HepG2 (cell line): ENCODE results near the gene CAST. TPM values are rescaled to one million over a fixed set of nuclear protein-coding genes. Genes with fewer than 3 reads are reported as not detected.

Experiments used
- ATAC-seq: fragments of 200-7000 bp; cut with Tn5 transposase; 3 replicates; pipeline ENCODE4 v1.9.1; 2020; ENCODE audit warnings: mild to moderate bottlenecking, moderate library complexity
- BruUV-seq: library from RNA; stranded (reverse); fragments of 400-500 nt; replicated peaks from 2 replicates; lab custom pipeline; 2021; lab: Mats Ljungman, UMichigan
- CTCF ChIA-PET: fragments of 300-600 bp; formaldehyde crosslinking; extraction: SDS; loops from one replicate; lab custom pipeline; 2021; ENCODE audit warnings: low total read pairs, inconsistent platforms, low intra/inter-chr PET ratio; lab: Yijun Ruan, JAX
- POLR2A ChIA-PET: fragments of 350-600 bp; sonication (Branson Sonifier 250); formaldehyde crosslinking; loops from one replicate; lab custom pipeline; 2020; ENCODE audit warnings: antibody characterized with exemption, inconsistent platforms; lab: Yijun Ruan, JAX
- DNase-seq: peaks from one replicate; pipeline ENCODE4 v3.0.0-alpha.2; 2015; ENCODE audit warnings: low spot score
- FAIRE-seq: peaks from 3 replicates; lab custom pipeline; 2011; peaks lifted over from hg19 to GRCh38; lab: Jason Lieb, UNC
- H2AFZ ChIP-seq: one replicate; pipeline ENCODE4 v1.6.1; 2011; ENCODE audit warnings: low read length, inconsistent platforms
- H3K27ac ChIP-seq: fragments of 300-600 bp; 3 replicates; pipeline ENCODE4 v1.8.0; 2011; ENCODE audit warnings: mixed run types, mild to moderate bottlenecking, mixed read lengths, low read length, inconsistent platforms; ENCODE audit not compliant: insufficient read depth; ENCODE audit errors: extremely low read length
- H3K27me3 ChIP-seq, 2 experiments: fragments of 200-600 bp in 1 of 2; 2 replicates in 1 of 2; 3 replicates in 1 of 2; pipeline versions ENCODE4 v1.6.0 to v1.8.0; 2011; ENCODE audit warnings: low read length in 2 of 2, mild to moderate bottlenecking in 2 of 2, moderate library complexity in 2 of 2, inconsistent platforms in 1 of 2; ENCODE audit not compliant: insufficient read depth in 2 of 2, control insufficient read depth in 1 of 2
- H3K36me3 ChIP-seq, 2 experiments: fragments of 200-600 bp in 1 of 2; replicated peaks in 1 of 2; 2 replicates in 1 of 2; 3 replicates in 1 of 2; pipeline versions ENCODE4 v1.5.1 to v1.8.0; 2011; ENCODE audit warnings: low read length in 2 of 2, inconsistent platforms in 1 of 2; ENCODE audit not compliant: insufficient read depth in 2 of 2, control insufficient read depth in 1 of 2
- H3K4me1 ChIP-seq: 2 replicates; pipeline ENCODE4 v1.5.1; 2012; ENCODE audit warnings: low read length, inconsistent platforms; ENCODE audit not compliant: insufficient read depth
- H3K4me2 ChIP-seq: 2 replicates; pipeline ENCODE4 v1.6.0; 2011; ENCODE audit warnings: low read depth, low read length, inconsistent platforms
- H3K4me3 ChIP-seq, 3 experiments: fragments of 200-600 bp in 1 of 3; sonication (generic), shearing (Covaris generic) in 1 of 3; replicated peaks in 1 of 3; 2 replicates each; pipeline ENCODE4 v1.5.1; 2011 to 2016; ENCODE audit warnings: low read length in 3 of 3, inconsistent platforms in 2 of 3, low read depth in 2 of 3, mild to moderate bottlenecking in 2 of 3, control low read depth in 1 of 3, mixed read lengths in 1 of 3; ENCODE audit not compliant: insufficient read depth in 1 of 3
- H3K79me2 ChIP-seq: one replicate; pipeline ENCODE4 v1.6.1; 2011; ENCODE audit warnings: low read length, inconsistent platforms; ENCODE audit not compliant: insufficient read depth
- H3K9ac ChIP-seq: 2 replicates; pipeline ENCODE4 v1.6.0; 2011; ENCODE audit warnings: mild to moderate bottlenecking, low read depth, low read length, inconsistent platforms; ENCODE audit not compliant: insufficient read depth
- H3K9me3 ChIP-seq: 2 replicates; pipeline ENCODE4 v1.5.1; 2012; ENCODE audit warnings: mild to moderate bottlenecking, low read length
- H4K20me1 ChIP-seq: 2 replicates; pipeline ENCODE4 v1.6.0; 2011; ENCODE audit warnings: inconsistent platforms, mild to moderate bottlenecking, low read length, moderate library complexity; ENCODE audit not compliant: insufficient read depth
- CTCF ChIP-seq: sonication (generic); formaldehyde crosslinking; IDR thresholded peaks from 2 replicates; pipeline ENCODE4 v1.5.0; 2020; ENCODE audit warnings: mild to moderate bottlenecking, missing genetic modification reagents, moderate library complexity
- NFYB ChIP-seq: sonication (generic); formaldehyde crosslinking; IDR thresholded peaks from 2 replicates; pipeline ENCODE4 v1.4.0; 2020; ENCODE audit warnings: missing genetic modification reagents
- RAD21 ChIP-seq: fragments of 450-650 bp; formaldehyde crosslinking; IDR thresholded peaks from 2 replicates; pipeline ENCODE4 v1.5.0; 2020; ENCODE audit warnings: mild to moderate bottlenecking
- SMC3 ChIP-seq: IDR thresholded peaks from 2 replicates; pipeline ENCODE4 v1.6.1; 2011; ENCODE audit warnings: low read length, improper control_type of control experiment
- STAG1 ChIP-seq: sonication (generic); formaldehyde crosslinking; IDR thresholded peaks from 2 replicates; pipeline ENCODE4 v1.4.0; 2020; ENCODE audit warnings: missing genetic modification reagents
- ZNF639 ChIP-seq: conservative IDR thresholded peaks from 2 replicates; pipeline ENCODE4 v1.6.1; 2018; ENCODE audit warnings: missing genetic modification reagents
- WGBS: methylation state at CpG from one replicate; pipeline ENCODE4 v1.1.6; 2017; ENCODE audit warnings: low lambda C conversion rate; 5-methylcytosine and 5-hydroxymethylcytosine counted together
- in situ Hi-C: cut with HindIII; loops from 2 replicates; pipeline ENCODE4 v1.10.0; 2017; ENCODE audit warnings: low pct_unique_long_range_greater_than_20kb; ENCODE audit not compliant: extremely low pct_ligation_motif_present
- intact Hi-C: fragments of 100-400 bp; cut with micrococcal nuclease; formaldehyde crosslinking; loops from one replicate; pipeline ENCODE4 v1.10.0; 2022; ENCODE audit not compliant: unreplicated experiment
- polyA plus RNA-seq, 8 experiments: library from polyadenylated mRNA; depleted of rRNA in 3 of 8; stranded (reverse) in 7 of 8; unstranded in 1 of 8; fragments of >200 nt; fragmentation: Illumina TruSeq in 4 of 8; extraction: Trizol in 4 of 8; gene quantifications; 2 replicates each; pipeline versions ENCODE4 v1.2.1 to v1.2.3, GENCODE V29; 2011 to 2016; ENCODE audit warnings: low read depth in 4 of 8, missing spikeins in 1 of 8, mixed read lengths in 1 of 8; ENCODE audit not compliant: insufficient read depth in 1 of 8
- total RNA-seq, 5 experiments: library from RNA; depleted of rRNA; stranded (reverse); fragments of >200 nt; fragmentation: Illumina TruSeq; extraction: Trizol; gene quantifications; 2 replicates each; pipeline ENCODE4 v1.2.3, GENCODE V29; 2016; ENCODE audit warnings: low read depth in 1 of 5

Gene CAST
- total and polyA plus RNA-seq, 2 of the 13 experiments (the other 11 are each of a cell fraction or from before 2014, with no cell fraction given), result 42.1 to 67.6 TPM

- Histone ChIP-seq H3K27me3 (no peaks in the 10 kb centered on the region), H4K20me1 (no peaks in the 10 kb centered on the region), H3K36me3 (no peaks in the 10 kb centered on the region), H3K9me3 (no peaks in the 10 kb centered on the region), H3K4me2 (no peak overlapping the region), H3K9ac (no peak overlapping the region), H3K4me3 (no peak overlapping the region), H3K27ac (no peak overlapping the region), H2AFZ (no peak overlapping the region), H3K4me1 (peaks cover 9% of the 10 kb centered on the region; the same call in 1 of the 2 replicates), H3K79me2 (no peaks in the 10 kb centered on the region)
- intact Hi-C loops (loop anchor here (1.0 to 5.0 kb wide), 2 partner anchors 74 to 341 kb away; no protein-coding TSS in a partner anchor), in situ Hi-C loops (loop anchor here (5.0 kb wide), 1 partner anchor 76 kb away; no protein-coding TSS in a partner anchor)
- peak; percentile 63 for FAIRE-seq
- no TSS peak for BruUV-seq
- DNase-seq, result peak; percentile 49
- 52% methylated on average over 5 of the region's 5 CpGs for WGBS
- no peak for TF ChIP-seq NFYB (CRISPR knock-in tag)
- peak; percentile 71 for TF ChIP-seq SMC3
- no peak for TF ChIP-seq ZNF639 (CRISPR knock-in tag)
- TF ChIP-seq STAG1 (CRISPR knock-in tag), result peak; percentile 77
- TF ChIP-seq RAD21, result peak; percentile 33; the same call in 1 of the 2 replicates
- peak; percentile 63 for TF ChIP-seq CTCF (CRISPR knock-in tag)
- peak; percentile 95 for ATAC-seq
- ChIA-PET POLR2A (no interaction called here), CTCF (interaction anchor here (0.8 to 2.5 kb wide), 2 partner anchors 74 to 344 kb away, joined by 3 to 25 read pairs; no protein-coding TSS in a partner anchor)
Measured at GRCh38 chr5:96687812-96688453, 25.8 kb downstream of the CAST start.
